K562 (cell line): ENCODE results near the gene ADGRB2. TPM values are rescaled to one million over a fixed set of nuclear protein-coding genes. Genes with fewer than 3 reads are reported as not detected.

ENCODE experiments used
- ATAC-seq: fragments of 200-7000 bp; cut with Tn5 transposase; 3 replicates; pipeline ENCODE4 v1.9.1; 2020; ENCODE audit warnings: moderate library complexity
- BruUV-seq: library from RNA; stranded (reverse); fragments of 400-500 nt; replicated peaks from 2 replicates; lab custom pipeline; 2021; lab: Mats Ljungman, UMichigan
- CTCF ChIA-PET: fragments of 300-600 bp; formaldehyde crosslinking; extraction: SDS; loops from one replicate; lab custom pipeline; 2021; ENCODE audit warnings: low intra/inter-chr PET ratio; lab: Yijun Ruan, JAX
- POLR2A ChIA-PET: fragments of 300-600, 350-650 bp; sonication (Branson Sonifier 250); formaldehyde crosslinking; extraction: SDS; loops from one replicate; lab custom pipeline; 2021; ENCODE audit warnings: antibody characterized with exemption, inconsistent platforms; lab: Yijun Ruan, JAX
- DNase-seq, 4 experiments: peaks; one replicate each; pipeline versions ENCODE4 v3.0.0 to v3.0.0-alpha.2; 2011 to 2018; ENCODE audit warnings: low spot score in 3 of 4, mixed read lengths in 3 of 4; ENCODE audit errors: extremely low read depth in 1 of 4
- FAIRE-seq: peaks from 2 replicates; lab custom pipeline; 2011; peaks lifted over from hg19 to GRCh38; lab: Jason Lieb, UNC
- H2AFZ ChIP-seq: 2 replicates; pipeline ENCODE4 v1.6.0; 2011; ENCODE audit warnings: low read depth, low read length, control low read depth, inconsistent platforms
- H3K27ac ChIP-seq: fragments of 200-600 bp; 3 replicates; pipeline ENCODE4 v1.8.0; 2011; ENCODE audit warnings: low read depth, mild to moderate bottlenecking, control low read depth, inconsistent platforms, low read length, moderate library complexity, mixed read lengths; ENCODE audit errors: extremely low read depth
- H3K27me3 ChIP-seq, 2 experiments: fragments of 300-600 bp in 1 of 2; 2 replicates in 1 of 2; 3 replicates in 1 of 2; pipeline versions ENCODE4 v1.6.0 to v1.8.0; 2011; ENCODE audit warnings: inconsistent platforms in 2 of 2, low read length in 2 of 2, mild to moderate bottlenecking in 1 of 2, mixed read lengths in 1 of 2, moderate library complexity in 1 of 2; ENCODE audit not compliant: control insufficient read depth in 2 of 2, insufficient read depth in 2 of 2
- H3K36me3 ChIP-seq: fragments of 300-600 bp; 3 replicates; pipeline ENCODE4 v1.8.0; 2011; ENCODE audit warnings: mild to moderate bottlenecking, low read length, inconsistent platforms; ENCODE audit not compliant: control insufficient read depth, insufficient read depth
- H3K4me1 ChIP-seq, 2 experiments: fragments of 200-600 bp in 1 of 2; replicated peaks in 1 of 2; 2 replicates in 1 of 2; 3 replicates in 1 of 2; pipeline versions ENCODE4 v1.5.1 to v1.8.0; 2011; ENCODE audit warnings: inconsistent platforms in 2 of 2, low read length in 2 of 2, mild to moderate bottlenecking in 1 of 2, mixed read lengths in 1 of 2, moderate library complexity in 1 of 2; ENCODE audit not compliant: control insufficient read depth in 2 of 2, insufficient read depth in 2 of 2
- H3K4me2 ChIP-seq: 2 replicates; pipeline ENCODE4 v1.6.1; 2011; ENCODE audit warnings: low read length, control low read depth, inconsistent platforms, mixed read lengths; ENCODE audit not compliant: insufficient read depth
- H3K4me3 ChIP-seq: fragments of 200-600 bp; sonication (generic), shearing (Covaris generic); 2 replicates; pipeline ENCODE4 v1.5.1; 2016; ENCODE audit warnings: control low read depth, inconsistent platforms
- H3K79me2 ChIP-seq: fragments of 200-600 bp; 3 replicates; pipeline ENCODE4 v1.8.0; 2011; ENCODE audit warnings: low read length, inconsistent platforms; ENCODE audit not compliant: control insufficient read depth, insufficient read depth
- H3K9ac ChIP-seq, 2 experiments: 2 replicates each; pipeline versions ENCODE4 v1.6.0 to v1.6.1; 2011; ENCODE audit warnings: low read depth in 2 of 2, low read length in 2 of 2, control low read depth in 1 of 2, inconsistent platforms in 1 of 2, mild to moderate bottlenecking in 1 of 2, mixed read lengths in 1 of 2; ENCODE audit not compliant: insufficient read depth in 1 of 2
- H3K9me1 ChIP-seq: one replicate; pipeline ENCODE4 v1.6.0; 2011; ENCODE audit warnings: inconsistent platforms, mild to moderate bottlenecking, low read length, moderate library complexity; ENCODE audit not compliant: control insufficient read depth, insufficient read depth
- H3K9me3 ChIP-seq: replicated peaks from 2 replicates; pipeline ENCODE4 v1.5.1; 2011; ENCODE audit warnings: low read depth, low read length, inconsistent platforms; ENCODE audit not compliant: control insufficient read depth, insufficient read depth
- H4K20me1 ChIP-seq: replicated peaks from 2 replicates; pipeline ENCODE4 v1.6.1; 2011; ENCODE audit warnings: low read length, inconsistent platforms, mixed read lengths; ENCODE audit not compliant: control insufficient read depth, insufficient read depth
- AFF4 ChIP-seq: sonication (generic); formaldehyde crosslinking; IDR thresholded peaks from 2 replicates; pipeline ENCODE4 v1.8.0; 2023; ENCODE audit warnings: mild to moderate bottlenecking, missing genetic modification reagents
- ARID2 ChIP-seq: fragments of 450-650 bp; IDR thresholded peaks from 2 replicates; pipeline ENCODE4 v1.6.1; 2017; ENCODE audit warnings: antibody characterized with exemption, mild to moderate bottlenecking
- BMI1 ChIP-seq: fragments of 150-350 bp; IDR thresholded peaks from 2 replicates; pipeline ENCODE4 v1.6.1; 2014; ENCODE audit warnings: low read length
- ERF ChIP-seq: fragments of 450-650 bp; formaldehyde crosslinking; IDR thresholded peaks from 2 replicates; pipeline ENCODE4 v1.4.0; 2020; ENCODE audit warnings: mild to moderate bottlenecking, mixed read lengths
- GTF2B ChIP-seq: IDR thresholded peaks from 2 replicates; pipeline ENCODE4 v1.6.1; 2011; ENCODE audit not compliant: insufficient read length; ENCODE audit errors: extremely low read depth
- KAT2B ChIP-seq: IDR thresholded peaks from one replicate; pipeline ENCODE4 v1.6.1; 2012; ENCODE audit warnings: low read depth, mild to moderate bottlenecking, control low read depth, inconsistent platforms, low read length, moderate library complexity
- NBN ChIP-seq: fragments of 450-650 bp; IDR thresholded peaks from 2 replicates; pipeline ENCODE4 v1.6.1; 2016; ENCODE audit warnings: low read depth, mild to moderate bottlenecking
- NRF1 ChIP-seq, 2 experiments: fragments of 450-650 bp; IDR thresholded peaks in 1 of 2; conservative IDR thresholded peaks in 1 of 2; 2 replicates each; pipeline ENCODE4 v1.6.1; 2014; ENCODE audit warnings: mild to moderate bottlenecking in 2 of 2
- POLR2G ChIP-seq: fragments of 200-400 bp; formaldehyde crosslinking; IDR thresholded peaks from 2 replicates; pipeline ENCODE4 v1.6.1; 2017; ENCODE audit warnings: low read depth, mild to moderate bottlenecking, antibody characterized with exemption, low read length, moderate library complexity
- POU5F1 ChIP-seq: fragments of 150-350 bp; IDR thresholded peaks from 2 replicates; pipeline ENCODE4 v1.6.1; 2014; ENCODE audit warnings: borderline replicate concordance, low read length, low read depth, mild to moderate bottlenecking; ENCODE audit not compliant: partially characterized antibody
- RBM15 ChIP-seq: fragments of 200-400 bp; formaldehyde crosslinking; IDR thresholded peaks from 2 replicates; pipeline ENCODE4 v1.6.1; 2018; ENCODE audit warnings: mild to moderate bottlenecking, low read length, moderate library complexity; ENCODE audit not compliant: insufficient read depth
- SIN3A ChIP-seq, 2 experiments: fragments of 150-350 bp in 1 of 2; IDR thresholded peaks; 2 replicates each; pipeline ENCODE4 v1.6.1; 2011 to 2016; ENCODE audit warnings: borderline replicate concordance in 2 of 2, low read depth in 2 of 2, low read length in 2 of 2, mild to moderate bottlenecking in 2 of 2, moderate library complexity in 2 of 2; ENCODE audit not compliant: control insufficient read depth in 1 of 2
- SRSF7 ChIP-seq: fragments of 200-400 bp; formaldehyde crosslinking; optimal IDR thresholded peaks from 2 replicates; pipeline ENCODE3; 2017; ENCODE audit warnings: mild to moderate bottlenecking, low read depth, low read length
- TCF7L2 ChIP-seq: fragments of 150-350 bp; IDR thresholded peaks from 2 replicates; pipeline ENCODE4 v1.6.1; 2016; ENCODE audit warnings: low read depth, mild to moderate bottlenecking, low read length, moderate library complexity
- XRCC4 ChIP-seq: IDR thresholded peaks from one replicate; pipeline ENCODE4 v1.6.1; 2011; ENCODE audit not compliant: insufficient read depth, insufficient read length; ENCODE audit errors: extremely low read depth
- ZNF282 ChIP-seq: sonication (generic); formaldehyde crosslinking; IDR thresholded peaks from 2 replicates; pipeline ENCODE4 v1.8.1; 2023; ENCODE audit warnings: missing genetic modification reagents
- ZNF707 ChIP-seq: fragments of 250-450 bp; sonication (Bioruptor Pico); conservative IDR thresholded peaks from 2 replicates; pipeline ENCODE4 v1.8.0; 2022; ENCODE audit warnings: inconsistent platforms, mild to moderate bottlenecking, moderate library complexity
- ZNF740 ChIP-seq, 3 experiments: fragments of 200-800 bp in 1 of 3; sonication (Bioruptor generic) in 1 of 3; sonication (generic) in 1 of 3; formaldehyde crosslinking in 1 of 3; IDR thresholded peaks; 2 replicates each; pipeline versions ENCODE4 v1.6.1 to v1.8.0; 2016 to 2022; ENCODE audit warnings: mild to moderate bottlenecking in 2 of 3, missing compliant biosample characterization in 2 of 3, missing genetic modification characterization in 2 of 3, missing genetic modification reagents in 1 of 3
- WGBS: fragments of 100-300 bp; shearing (Covaris generic); methylation state at CpG from one replicate; pipeline ENCODE4 v1.1.6; 2016; ENCODE audit warnings: low coverage, mixed read lengths; ENCODE audit not compliant: insufficient coverage; ENCODE audit errors: missing lambda C conversion rate; 5-methylcytosine and 5-hydroxymethylcytosine counted together
- in situ Hi-C: fragments of 300-500 bp; cut with MboI; formaldehyde crosslinking; loops from 4 replicates; pipeline ENCODE4 v1.15.0; 2018; ENCODE audit warnings: inconsistent platforms, mixed read lengths
- intact Hi-C: fragments of 100-400 bp; cut with micrococcal nuclease; formaldehyde crosslinking; loops from 2 replicates; pipeline ENCODE4 v1.14.2; 2022
- polyA plus RNA-seq, 8 experiments: library from polyadenylated mRNA; depleted of rRNA in 4 of 8; stranded (reverse) in 5 of 8; unstranded in 3 of 8; fragments of >200 nt; fragmentation: Nextera tagmentation in 2 of 8; fragmentation: Illumina TruSeq in 1 of 8; extraction: Ambion mirVana in 2 of 8; extraction: Trizol in 1 of 8; gene quantifications; 2 replicates each; pipeline versions ENCODE4 v1.2.1 to v1.2.3, GENCODE V29; 2011 to 2014; ENCODE audit warnings: inconsistent platforms in 1 of 8, missing spikeins in 1 of 8
- total RNA-seq, 7 experiments: library from RNA; depleted of rRNA in 6 of 7; stranded (reverse); fragments of >200 nt in 6 of 7; fragmentation: Illumina TruSeq in 2 of 7; extraction: Trizol in 2 of 7; gene quantifications; 2 replicates each; pipeline versions ENCODE4 v1.2.1 to v1.2.3, GENCODE V29; 2011 to 2021; ENCODE audit warnings: low replicate concordance in 1 of 7

Gene ADGRB2
- total and polyA plus RNA-seq, 9 of the 15 experiments (the other 6 are each of a cell fraction or from before 2014, with no cell fraction given), result 0.04 to 0.23 (median 0.20) TPM; not detected in 2

DNA sequence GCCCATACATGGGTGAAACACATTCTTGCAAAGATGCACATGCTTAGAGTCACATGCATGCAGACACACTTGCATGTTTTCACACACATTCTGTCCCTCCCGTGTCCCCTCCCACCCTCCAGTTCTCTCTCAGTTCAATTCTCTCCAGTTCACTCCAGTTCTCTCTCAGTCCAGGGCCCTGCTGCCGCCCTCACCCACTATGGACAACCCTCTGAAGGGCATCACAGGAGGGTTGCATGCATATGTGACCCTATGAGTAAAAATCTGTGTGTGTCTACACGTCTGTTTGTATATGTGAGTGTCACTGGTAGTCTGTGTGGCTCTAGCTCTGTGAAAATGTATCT is 21.8 kb upstream of the ADGRB2 start:
- Histone ChIP-seq H2AFZ (no peak overlapping the region), H3K27me3 (peaks cover 0 to 13% of the 10 kb centered on the region in 2 experiments; a peak in 2 of 5 replicates), H3K9me3 (no peaks in the 10 kb centered on the region), H3K4me3 (no peak overlapping the region), H3K36me3 (no peaks in the 10 kb centered on the region), H3K4me1 (peaks cover 21 to 39% of the 10 kb centered on the region in 2 experiments), H3K9me1 (peaks cover 4% of the 10 kb centered on the region), H4K20me1 (peaks cover 4% of the 10 kb centered on the region), H3K4me2 (no peak overlapping the region), H3K79me2 (no peaks in the 10 kb centered on the region), H3K27ac (no peak overlapping the region), H3K9ac (no peak overlapping the region)
- POLR2A ChIA-PET, result no interaction called here
- no TSS peak for BruUV-seq
- no peak for FAIRE-seq
- no peak for ATAC-seq
- CTCF ChIA-PET, result no interaction called here
- in situ Hi-C loops, result no loop called here
- WGBS, result 7% methylated on average over 3 of the region's 3 CpGs
- DNase-seq, result no peak
- intact Hi-C loops, result loop anchor here (10.0 kb wide), 2 partner anchors 221 to 279 kb away; no protein-coding TSS in a partner anchor
- no peak for TF ChIP-seq TCF7L2
- no peak for TF ChIP-seq SIN3A (IDR thresholded peaks at IDR 0.05; ENCODE audit: borderline replicate concordance in 2 of 2, control insufficient read depth in 1 of 2, low read depth in 2 of 2, low read length in 2 of 2)
- TF ChIP-seq POU5F1, result no peak
- no peak for TF ChIP-seq AFF4 (CRISPR knock-in tag)
- no peak for TF ChIP-seq ZNF740 (CRISPR knock-in tag; IDR thresholded peaks at IDR 0.05)
- TF ChIP-seq ZNF740 (tag; IDR thresholded peaks at IDR 0.05), result no peak
- no peak for TF ChIP-seq XRCC4
- no peak for TF ChIP-seq SRSF7
- TF ChIP-seq ERF (CRISPR knock-in tag), result no peak
- TF ChIP-seq NRF1 (conservative IDR thresholded peaks at IDR 0.05 in 1 of 2, IDR thresholded peaks at IDR 0.05 in 1 of 2), result no peak
- no peak for TF ChIP-seq KAT2B
- no peak for TF ChIP-seq BMI1
- TF ChIP-seq ARID2, result no peak
- no peak for TF ChIP-seq NBN
- no peak for TF ChIP-seq ZNF282 (CRISPR knock-in tag)
- TF ChIP-seq GTF2B, result no peak
- TF ChIP-seq ZNF707 (CRISPR knock-in tag), result no peak
- TF ChIP-seq RBM15, result no peak
- TF ChIP-seq POLR2G, result no peak
